Caco-2 (cell line): ENCODE results near the gene RNF187. TPM values are rescaled to one million over a fixed set of nuclear protein-coding genes. Genes with fewer than 3 reads are reported as not detected.
A peak's percentile ranks its signal among the peaks of the same experiment; 100 is the strongest.

Source experiments
- BruUV-seq: library from RNA; stranded (reverse); fragments of 400-500 nt; replicated peaks from 2 replicates; lab custom pipeline; 2021; lab: Mats Ljungman, UMichigan
- CTCF ChIA-PET: fragments of 300-600 bp; sonication (Branson Sonifier 250); formaldehyde crosslinking; loops from one replicate; lab custom pipeline; 2022; ENCODE audit warnings: antibody characterized with exemption; lab: Charles Lee
- POLR2A ChIA-PET: fragments of 300-600 bp; sonication (Branson Sonifier 250); formaldehyde crosslinking; loops from one replicate; lab custom pipeline; 2022; ENCODE audit warnings: antibody characterized with exemption; lab: Charles Lee
- DNase-seq, 2 experiments: peaks; one replicate each; pipeline versions ENCODE4 v3.0.0 to v3.0.0-alpha.2; 2020 to 2022
- H3K27me3 ChIP-seq: replicated peaks from 2 replicates; pipeline ENCODE4 v1.6.0; 2011; ENCODE audit warnings: low read length; ENCODE audit not compliant: control insufficient read depth, insufficient read depth
- H3K36me3 ChIP-seq: 2 replicates; pipeline ENCODE4 v1.5.1; 2011; ENCODE audit warnings: low read length; ENCODE audit not compliant: control insufficient read depth, insufficient read depth
- H3K4me1 ChIP-seq: fragments of 250-450 bp; sonication (Bioruptor Pico); 2 replicates; pipeline ENCODE4 v1.5.1; 2020; ENCODE audit warnings: mild to moderate bottlenecking
- H3K4me3 ChIP-seq: 2 replicates; pipeline ENCODE4 v1.5.1; 2011; ENCODE audit warnings: low read depth, mild to moderate bottlenecking, control low read depth, low read length
- H3K9me3 ChIP-seq: fragments of 250-450 bp; sonication (Bioruptor Pico); 2 replicates; pipeline ENCODE4 v1.5.1; 2020; ENCODE audit warnings: mild to moderate bottlenecking, moderate library complexity
- H3K27ac Mint-ChIP-seq: one replicate; pipeline ENCODE4 v1.8.0; 2022; ENCODE audit warnings: mixed read lengths; ENCODE audit not compliant: unreplicated experiment
- H3K27me3 Mint-ChIP-seq: one replicate; pipeline ENCODE4 v1.8.0; 2022; ENCODE audit warnings: mixed read lengths; ENCODE audit not compliant: insufficient read depth, unreplicated experiment
- H3K36me3 Mint-ChIP-seq: one replicate; pipeline ENCODE4 v1.8.0; 2022; ENCODE audit warnings: mild to moderate bottlenecking, mixed read lengths; ENCODE audit not compliant: insufficient read depth, unreplicated experiment
- H3K4me1 Mint-ChIP-seq: one replicate; pipeline ENCODE4 v1.8.0; 2022; ENCODE audit warnings: low read depth, mixed read lengths; ENCODE audit not compliant: unreplicated experiment
- H3K4me3 Mint-ChIP-seq: one replicate; pipeline ENCODE4 v1.8.0; 2022; ENCODE audit warnings: mild to moderate bottlenecking, moderate library complexity, mixed read lengths; ENCODE audit not compliant: unreplicated experiment
- H3K9me3 Mint-ChIP-seq: one replicate; pipeline ENCODE4 v1.8.0; 2022; ENCODE audit warnings: mixed read lengths; ENCODE audit not compliant: unreplicated experiment
- CTCF ChIP-seq, 2 experiments: fragments of 200-600 bp in 1 of 2; IDR thresholded peaks; 1 replicate in 1 of 2; 2 replicates in 1 of 2; pipeline versions ENCODE4 v1.5.1 to v1.8.0; 2011 to 2022; ENCODE audit warnings: antibody characterized with exemption in 1 of 2, control low read depth in 1 of 2, inconsistent platforms in 1 of 2, low read depth in 1 of 2, low read length in 1 of 2, mild to moderate bottlenecking in 1 of 2, moderate library complexity in 1 of 2; ENCODE audit not compliant: insufficient read depth in 1 of 2, severe bottlenecking in 1 of 2, unreplicated experiment in 1 of 2
- intact Hi-C: fragments of 100-400 bp; cut with micrococcal nuclease; formaldehyde crosslinking; loops from one replicate; pipeline ENCODE4 v1.10.0; 2022; ENCODE audit not compliant: unreplicated experiment
- total RNA-seq: library from RNA; stranded (reverse); gene quantifications from 2 replicates; pipeline ENCODE4 v1.2.3, GENCODE V29; 2022

The RNF187 gene
- total RNA-seq, 1 experiment from 2014 or later = 164 TPM

- DNase-seq = no peak
- BruUV-seq = no TSS peak
- POLR2A ChIA-PET = interaction anchor here (0.6 to 1.1 kb wide), 2 partner anchors 23 to 49 kb away, joined by 4 to 7 read pairs; no protein-coding TSS in a partner anchor
- Histone ChIP-seq H3K4me1 (peaks cover 21% of the 10 kb centered on the region), H3K4me3 (peak overlapping the region; percentile 72), H3K9me3 (no peaks in the 10 kb centered on the region), H3K27me3 (no peaks in the 10 kb centered on the region), H3K36me3 (no peaks in the 10 kb centered on the region)
- no peaks in the 10 kb centered on the region for H3K27me3 Mint-ChIP-seq
- CTCF ChIA-PET = interaction anchor here (1.0 kb wide), 1 partner anchor 16 kb away, joined by 7 read pairs; no protein-coding TSS in a partner anchor
- peak overlapping the region; percentile 93 for H3K27ac Mint-ChIP-seq
- H3K36me3 Mint-ChIP-seq = peaks cover 76% of the 10 kb centered on the region
- H3K9me3 Mint-ChIP-seq = no peaks in the 10 kb centered on the region
- peak overlapping the region; percentile 93 for H3K4me3 Mint-ChIP-seq
- peaks cover 32% of the 10 kb centered on the region for H3K4me1 Mint-ChIP-seq
- TF ChIP-seq CTCF (IDR thresholded peaks at IDR 0.05; ENCODE audit: insufficient read depth in 1 of 2, low read depth in 1 of 2, low read length in 1 of 2, severe bottlenecking in 1 of 2, unreplicated experiment in 1 of 2) = no peak
- intact Hi-C loops = loop anchor here (1.0 to 5.0 kb wide), 8 partner anchors 16 to 325 kb away; partner anchors contain the start of gene RNF187
Observed at GRCh38 chr1:228456252-228457016, 30.7 kb upstream of the RNF187 start.

DNA sequence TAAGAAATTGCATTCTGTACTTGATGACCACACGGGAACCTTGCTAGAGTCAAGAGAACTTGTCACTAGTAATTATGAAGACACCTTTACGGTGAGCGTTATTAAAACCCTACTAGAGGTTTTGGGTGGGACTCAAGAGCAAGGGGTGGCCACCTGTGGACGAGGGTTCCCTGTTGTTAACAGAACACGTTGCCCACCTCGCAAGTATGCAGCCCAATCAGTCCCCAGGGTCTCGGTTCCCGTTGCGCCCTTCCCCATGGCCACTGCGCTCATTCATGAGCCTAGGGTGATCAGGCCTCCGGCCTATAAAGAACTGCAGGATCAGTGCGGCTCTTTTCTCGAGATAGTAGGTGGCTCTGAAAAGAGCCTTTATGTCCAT lies 30.2 kb upstream of the RNF187 start:
- ChIA-PET POLR2A (interaction anchor here (0.5 to 2.3 kb wide), 13 partner anchors 9 to 1967 kb away, joined by 3 to 32 read pairs (median 4); partner anchors contain the start of genes RNF187 and TRIM11), CTCF (interaction anchor here (0.6 to 1.0 kb wide), 5 partner anchors 15 to 56 kb away, joined by 3 to 7 read pairs (median 5); partner anchors contain the start of gene TRIM11)
- no TSS peak for BruUV-seq
- H3K4me1 Mint-ChIP-seq = peaks cover 28% of the 10 kb centered on the region
- no peak for TF ChIP-seq CTCF (IDR thresholded peaks at IDR 0.05; ENCODE audit: insufficient read depth in 1 of 2, low read depth in 1 of 2, low read length in 1 of 2, severe bottlenecking in 1 of 2, unreplicated experiment in 1 of 2)
- peak overlapping the region; percentile 72 for H3K4me3 ChIP-seq
- no peak for DNase-seq
- peaks cover 21% of the 10 kb centered on the region for H3K4me1 ChIP-seq
- peak overlapping the region; percentile 93 for H3K27ac Mint-ChIP-seq
- no peaks in the 10 kb centered on the region for H3K36me3 ChIP-seq
- H3K27me3 Mint-ChIP-seq = no peaks in the 10 kb centered on the region
- intact Hi-C loops = loop anchor here (1.0 to 5.0 kb wide), 8 partner anchors 15 to 326 kb away; partner anchors contain the start of gene RNF187
- peak overlapping the region; percentile 93 for H3K4me3 Mint-ChIP-seq
- H3K36me3 Mint-ChIP-seq = peaks cover 71% of the 10 kb centered on the region
- H3K27me3 ChIP-seq = no peaks in the 10 kb centered on the region
- H3K9me3 Mint-ChIP-seq = no peaks in the 10 kb centered on the region
- H3K9me3 ChIP-seq = no peaks in the 10 kb centered on the region

GRCh38 chr1:228457396-228458176 lies 29.6 kb upstream of the RNF187 start:
- BruUV-seq = TSS peak; percentile 88
- CTCF ChIA-PET = interaction anchor here (0.6 to 1.2 kb wide), 7 partner anchors 15 to 327 kb away, joined by 3 to 7 read pairs (median 4); partner anchors contain the start of gene TRIM11
- H3K27ac Mint-ChIP-seq = peak overlapping the region; percentile 93
- Histone ChIP-seq H3K4me1 (peaks cover 21% of the 10 kb centered on the region), H3K36me3 (no peaks in the 10 kb centered on the region), H3K4me3 (peak overlapping the region; percentile 72), H3K9me3 (no peaks in the 10 kb centered on the region), H3K27me3 (no peaks in the 10 kb centered on the region)
- H3K27me3 Mint-ChIP-seq = no peaks in the 10 kb centered on the region
- H3K4me3 Mint-ChIP-seq = peak overlapping the region; percentile 93
- H3K9me3 Mint-ChIP-seq = no peaks in the 10 kb centered on the region
- peak; percentile 26 to 57 for TF ChIP-seq CTCF (IDR thresholded peaks at IDR 0.05; ENCODE audit: insufficient read depth in 1 of 2, low read depth in 1 of 2, low read length in 1 of 2, severe bottlenecking in 1 of 2, unreplicated experiment in 1 of 2)
- H3K4me1 Mint-ChIP-seq = peaks cover 23% of the 10 kb centered on the region
- POLR2A ChIA-PET = interaction anchor here (0.5 to 2.3 kb wide), 13 partner anchors 9 to 1967 kb away, joined by 3 to 32 read pairs (median 4); partner anchors contain the start of genes RNF187 and TRIM11
- H3K36me3 Mint-ChIP-seq = peaks cover 65% of the 10 kb centered on the region
- DNase-seq = peak; percentile 94 to 95
- intact Hi-C loops = loop anchor here (1.0 to 5.0 kb wide), 8 partner anchors 15 to 326 kb away; partner anchors contain the start of gene RNF187
